HG03460 (cell line): ENCODE data around the gene ECE2.

Experiments used
- ATAC-seq: cut with Tn5 transposase; IDR thresholded peaks from one replicate; pipeline ENCODE4 v1.9.1; 2021; ENCODE audit not compliant: unreplicated experiment

The ECE2 gene

DNA sequence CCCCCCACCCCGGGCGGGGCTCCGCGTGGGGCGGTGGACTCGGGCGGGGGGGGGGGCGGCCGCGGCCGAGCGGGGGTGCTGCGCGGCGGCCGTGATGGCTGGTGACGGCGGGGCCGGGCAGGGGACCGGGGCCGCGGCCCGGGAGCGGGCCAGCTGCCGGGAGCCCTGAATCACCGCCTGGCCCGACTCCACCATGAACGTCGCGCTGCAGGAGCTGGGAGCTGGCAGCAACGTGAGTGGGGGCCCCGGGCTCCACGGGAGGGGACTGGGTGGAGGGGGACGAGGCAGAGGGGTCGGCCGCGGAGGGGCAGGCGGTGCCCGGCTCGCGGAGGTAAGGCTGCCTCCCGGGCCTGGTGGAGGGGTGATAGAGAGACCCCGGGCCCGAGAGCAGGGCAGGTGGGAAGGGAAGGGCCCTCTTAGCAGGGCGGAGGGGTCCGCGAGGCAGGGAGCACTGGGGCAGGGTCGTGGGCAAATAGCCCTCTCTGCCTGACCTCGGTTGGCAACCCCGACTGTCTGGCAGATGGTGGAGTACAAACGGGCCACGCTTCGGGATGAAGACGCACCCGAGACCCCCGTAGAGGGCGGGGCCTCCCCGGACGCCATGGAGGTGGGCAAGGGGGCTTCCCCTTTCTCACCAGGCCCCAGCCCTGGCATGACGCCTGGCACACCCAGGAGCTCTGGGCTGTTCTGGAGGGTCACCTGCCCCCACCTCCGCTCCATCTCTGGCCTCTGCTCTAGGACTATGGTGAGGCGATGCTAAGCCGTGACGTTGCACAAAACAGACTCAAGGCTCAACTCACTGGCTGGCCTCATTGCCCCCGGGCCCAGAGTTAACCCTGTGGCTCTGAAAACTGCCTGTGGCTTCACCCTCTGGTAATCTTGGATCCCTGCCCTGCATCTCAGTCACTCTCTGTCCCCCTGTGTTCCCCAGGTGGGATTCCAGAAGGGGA is at the start of gene ECE2:
ECE2 (plus strand) TSS at position 62 of the 950 bp plus-strand sequence; CDS start at position 194, 132 bp downstream.
- no peak for ATAC-seq

DNA sequence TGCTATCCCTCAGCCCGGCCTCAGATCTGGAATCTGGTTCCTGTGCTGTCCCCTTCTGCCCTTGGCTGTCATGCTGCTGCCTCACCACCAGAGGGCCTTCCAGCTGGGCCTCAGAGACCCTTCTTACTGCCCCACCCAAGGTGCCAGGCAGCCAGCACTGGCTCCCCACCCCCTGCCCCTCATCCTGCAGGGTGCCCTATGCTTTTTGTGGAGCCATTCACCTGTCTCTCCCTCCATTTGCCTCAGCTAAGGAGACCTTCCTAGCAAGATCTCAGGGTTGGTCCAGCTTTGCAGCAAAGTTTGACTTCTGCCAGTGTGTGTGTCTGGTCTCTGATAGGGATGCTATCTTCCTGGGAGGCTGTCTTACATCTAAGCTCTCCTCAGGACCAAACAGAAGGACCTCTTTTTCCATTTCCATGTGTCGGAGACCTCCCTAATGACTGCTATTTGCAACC is 48.3 kb upstream of the ECE2 start:
- no peak for ATAC-seq

GRCh38 chr3:184228376-184229137 is 47.3 kb upstream of the ECE2 start:
- ATAC-seq = no peak

DNA sequence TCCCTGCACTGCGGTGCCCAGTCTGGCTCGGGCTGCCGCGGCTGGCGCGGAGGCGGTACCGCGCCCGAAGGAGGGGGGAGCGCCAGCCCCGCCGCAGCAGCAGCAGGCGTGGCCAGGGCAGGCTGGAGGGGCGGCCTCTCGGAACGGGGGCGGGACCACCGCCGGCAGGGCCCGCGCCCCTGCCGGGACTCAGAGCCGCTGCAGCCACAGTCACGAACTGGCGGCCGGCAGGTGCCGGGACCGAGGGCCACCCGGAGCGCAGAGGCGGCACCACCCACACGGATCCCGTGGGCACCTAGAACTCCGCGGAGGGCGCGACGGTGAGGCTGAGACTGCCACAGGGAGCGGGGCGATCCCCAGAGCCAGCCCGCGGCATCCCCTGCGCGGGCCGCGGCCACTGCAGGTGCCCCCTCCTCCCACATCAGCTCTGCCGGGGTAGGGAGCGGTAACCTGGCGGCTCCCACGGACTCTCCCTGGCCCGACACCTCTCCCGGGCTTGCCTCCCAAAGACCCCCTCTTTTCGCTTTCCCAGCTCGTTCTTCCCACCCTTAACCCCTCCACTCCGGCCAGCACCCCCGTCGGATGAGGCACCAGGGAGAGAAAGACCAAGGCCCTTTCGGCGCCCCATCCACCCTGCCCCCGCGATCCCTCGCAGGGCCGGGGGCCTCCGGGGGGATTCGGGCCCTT is 46.3 kb upstream of the ECE2 start, which contains the start of gene VWA5B2:
VWA5B2 (plus strand) TSS at position 192 of the 687 bp plus-strand sequence. CDS start 944 bp downstream, outside the sequence.
- peak; percentile 66 for ATAC-seq

DNA sequence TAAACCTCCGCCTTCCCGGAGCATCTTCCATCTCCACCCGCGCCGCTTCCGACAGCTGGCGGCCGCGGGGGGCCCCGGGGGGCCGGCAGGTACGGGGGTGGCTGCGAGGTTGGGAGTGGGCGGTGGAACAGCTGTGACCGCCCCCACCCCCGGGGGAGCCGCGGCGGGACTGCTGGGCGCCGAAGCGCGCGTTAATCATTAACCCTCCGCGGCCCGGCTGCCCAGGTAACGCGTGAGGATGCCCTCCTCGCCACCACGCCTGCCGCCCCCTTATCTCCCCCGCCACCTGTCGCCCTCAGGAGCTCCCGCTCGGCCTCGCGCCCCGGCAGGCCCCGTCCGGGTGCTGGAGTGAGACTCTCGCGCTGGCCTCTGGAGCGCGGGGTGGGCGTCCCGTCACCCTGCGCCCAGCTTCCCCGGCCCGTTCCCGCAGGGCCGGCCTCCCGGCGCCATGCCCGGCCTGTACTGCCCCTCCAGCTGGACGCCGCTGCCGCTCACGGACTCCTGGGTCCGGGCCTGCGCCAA is 45.7 kb upstream of the ECE2 start:
- no peak for ATAC-seq

DNA sequence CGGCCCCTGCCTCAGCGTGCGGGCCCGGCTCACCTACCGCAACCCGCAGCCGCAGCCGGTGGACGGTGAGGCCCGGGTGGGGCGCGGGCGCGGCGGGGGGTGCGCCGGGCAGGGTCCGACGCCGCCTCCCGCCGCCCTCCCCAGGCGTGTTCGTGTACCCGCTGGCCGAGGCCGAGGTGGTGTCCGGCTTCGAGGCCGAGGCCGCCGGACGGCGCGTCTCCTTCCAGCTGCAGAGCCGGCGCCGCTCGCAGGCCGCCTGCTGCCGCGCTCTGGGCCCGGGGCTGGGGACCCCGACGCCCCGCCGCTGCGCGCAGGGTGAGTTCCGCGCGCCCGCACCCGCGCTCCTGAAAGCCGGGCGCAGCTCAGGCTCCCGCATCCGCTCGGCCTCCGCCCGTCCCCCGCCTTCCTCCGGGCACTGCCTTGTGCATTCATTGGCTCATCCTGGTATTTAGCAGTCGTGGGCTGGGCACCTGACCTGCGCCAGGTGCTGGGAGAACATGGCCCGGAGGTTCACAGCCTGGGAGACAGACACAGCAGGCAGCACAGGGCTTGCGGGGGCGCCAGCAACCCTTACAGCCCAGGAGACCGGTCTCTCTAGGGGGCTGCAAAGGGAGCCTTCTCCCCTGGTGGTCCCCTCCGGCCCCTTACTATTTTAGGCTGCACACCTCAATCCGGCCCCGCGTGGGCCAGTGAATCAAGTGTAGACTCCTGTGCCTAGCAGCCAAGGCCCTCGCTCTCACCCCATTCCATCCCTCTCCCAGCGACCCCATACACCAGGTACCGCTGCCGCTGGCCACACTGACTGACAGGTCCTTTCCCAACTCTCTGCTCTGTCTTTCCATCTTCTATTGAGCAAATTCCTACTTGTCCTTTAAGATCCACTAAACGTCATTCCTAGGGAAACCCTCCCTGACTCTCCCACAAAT is 45.0 kb upstream of the ECE2 start:
- no peak for ATAC-seq

GRCh38 chr3:184231671-184232070 is 44.2 kb upstream of the ECE2 start:
- no peak for ATAC-seq

- no peak for ATAC-seq
Measured at GRCh38 chr3:184233127-184233843, 42.5 kb upstream of the ECE2 start.

- ATAC-seq = no peak
Measured at GRCh38 chr3:184234224-184234623, 41.6 kb upstream of the ECE2 start.

DNA sequence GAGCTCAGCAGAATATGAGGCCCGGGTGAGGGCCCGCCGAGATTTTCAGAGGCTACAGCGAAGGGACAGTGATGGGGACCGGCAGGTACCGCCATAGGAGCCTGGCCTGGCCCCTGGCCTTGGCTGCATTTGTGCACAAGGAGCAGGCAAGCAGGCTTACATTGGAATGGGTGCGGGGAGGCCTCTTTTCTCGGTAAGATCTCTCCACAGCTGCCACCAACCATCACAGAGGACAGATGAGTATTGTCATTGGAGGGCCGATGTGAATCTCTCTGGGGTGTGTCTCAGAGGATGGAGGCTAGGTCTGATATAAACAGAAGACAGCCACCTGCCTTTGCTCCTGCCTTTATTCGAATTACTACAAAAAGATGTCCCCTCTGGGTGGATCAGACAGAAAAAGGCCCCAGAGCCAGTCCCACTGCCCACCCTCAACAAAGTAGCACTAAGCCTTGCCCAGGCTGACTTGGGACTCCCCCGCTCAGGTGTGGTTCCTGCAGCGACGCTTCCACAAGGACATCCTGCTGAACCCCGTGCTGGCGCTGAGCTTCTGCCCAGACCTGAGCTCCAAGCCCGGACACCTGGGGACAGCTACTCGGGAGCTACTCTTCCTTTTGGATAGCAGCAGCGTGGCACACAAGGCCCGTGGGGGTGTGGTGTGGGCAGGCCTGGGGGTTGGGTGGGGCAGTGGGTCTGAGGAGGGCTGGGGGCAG is 41.0 kb upstream of the ECE2 start:
- no peak for ATAC-seq

DNA sequence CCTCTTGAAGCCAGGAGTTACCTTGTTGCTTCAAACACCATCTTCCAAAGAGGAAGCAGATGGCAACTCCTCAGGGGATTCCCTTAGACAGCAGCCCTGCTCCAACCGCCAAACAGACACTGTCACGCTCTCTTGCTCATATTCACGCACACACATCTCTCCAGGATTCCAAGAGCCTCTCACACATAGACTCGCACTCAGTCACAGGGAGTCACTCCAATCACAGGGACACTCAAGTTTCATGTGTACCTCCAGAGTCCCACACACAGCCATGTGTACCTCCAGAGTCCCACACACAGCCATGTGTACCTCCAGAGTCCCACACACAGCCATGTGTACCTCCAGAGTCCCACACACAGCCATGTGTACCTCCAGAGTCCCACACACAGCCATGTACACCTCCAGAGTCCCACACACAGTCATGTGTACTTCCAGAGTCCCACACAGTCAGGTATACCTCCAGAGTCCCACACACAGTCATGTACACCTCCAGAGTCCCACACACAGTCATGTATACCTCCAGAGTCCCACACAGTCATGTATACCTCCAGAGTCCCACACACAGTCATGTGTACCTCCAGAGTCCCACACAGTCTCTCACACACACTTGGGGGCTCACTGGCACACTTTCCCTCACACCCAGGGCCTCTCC is 40.3 kb upstream of the ECE2 start:
- no peak for ATAC-seq

GRCh38 chr3:184236033-184236410 is 39.8 kb upstream of the ECE2 start:
- no peak for ATAC-seq

GRCh38 chr3:184236636-184237035 is 39.2 kb upstream of the ECE2 start:
- ATAC-seq = no peak

DNA sequence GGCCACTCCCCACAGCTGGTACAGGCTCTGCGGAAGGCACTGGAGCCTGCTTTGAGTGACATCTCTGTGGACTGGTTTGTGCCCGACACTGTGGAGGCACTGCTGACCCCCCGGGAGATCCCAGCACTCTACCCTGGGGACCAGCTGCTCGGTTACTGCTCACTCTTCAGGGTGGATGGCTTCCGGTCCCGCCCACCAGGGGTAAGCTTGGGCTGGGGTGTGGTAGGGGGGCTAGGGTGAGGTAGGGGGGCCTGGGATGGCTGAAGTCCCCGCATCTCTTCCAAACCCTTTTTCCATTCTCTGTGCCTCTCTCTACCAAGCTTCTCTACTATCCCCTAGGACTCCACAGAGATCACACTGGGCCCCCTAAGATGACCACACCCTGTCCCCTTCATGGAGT is 38.6 kb upstream of the ECE2 start:
- no peak for ATAC-seq

DNA sequence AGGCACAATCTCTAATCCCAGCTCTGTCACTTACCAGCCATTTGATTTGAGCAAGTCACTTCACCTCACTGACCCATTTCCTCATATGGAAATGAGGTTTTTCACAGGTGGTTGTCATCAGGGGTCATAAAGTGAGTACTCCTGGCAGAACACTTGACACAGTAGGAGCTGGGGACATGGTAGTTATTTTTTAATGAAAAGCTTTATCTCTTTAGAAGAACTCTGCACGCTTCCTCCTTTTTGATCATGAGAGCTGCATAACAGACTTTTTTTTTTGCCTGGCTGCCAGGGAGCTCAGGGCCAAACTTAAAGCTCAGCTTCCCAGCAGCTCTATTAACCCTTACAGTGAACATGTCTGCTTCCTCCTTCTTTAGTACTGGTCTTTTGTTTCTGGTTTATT is 38.0 kb upstream of the ECE2 start:
- no peak for ATAC-seq

DNA sequence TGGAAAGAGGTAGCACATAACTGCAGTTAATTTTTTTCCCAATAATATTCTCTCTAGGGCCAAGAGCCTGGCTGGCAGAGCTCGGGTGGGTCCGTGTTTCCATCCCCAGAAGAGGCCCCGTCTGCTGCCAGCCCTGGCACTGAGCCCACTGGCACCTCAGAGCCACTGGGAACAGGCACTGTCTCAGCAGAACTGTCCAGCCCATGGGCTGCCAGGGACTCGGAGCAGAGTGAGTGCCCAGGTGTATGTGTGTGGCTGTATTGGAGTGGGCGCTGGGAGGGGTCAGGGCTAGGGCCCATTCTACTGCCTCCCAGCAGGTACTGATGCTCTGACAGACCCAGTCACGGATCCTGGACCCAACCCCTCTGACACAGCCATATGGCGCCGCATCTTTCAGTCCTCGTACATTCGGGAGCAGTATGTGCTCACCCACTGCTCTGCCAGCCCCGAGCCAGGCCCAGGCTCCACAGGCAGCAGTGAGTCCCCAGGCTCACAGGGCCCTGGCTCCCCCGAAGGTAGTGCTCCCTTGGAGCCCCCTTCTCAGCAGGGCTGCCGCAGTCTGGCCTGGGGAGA is 37.5 kb upstream of the ECE2 start:
- ATAC-seq = no peak

DNA sequence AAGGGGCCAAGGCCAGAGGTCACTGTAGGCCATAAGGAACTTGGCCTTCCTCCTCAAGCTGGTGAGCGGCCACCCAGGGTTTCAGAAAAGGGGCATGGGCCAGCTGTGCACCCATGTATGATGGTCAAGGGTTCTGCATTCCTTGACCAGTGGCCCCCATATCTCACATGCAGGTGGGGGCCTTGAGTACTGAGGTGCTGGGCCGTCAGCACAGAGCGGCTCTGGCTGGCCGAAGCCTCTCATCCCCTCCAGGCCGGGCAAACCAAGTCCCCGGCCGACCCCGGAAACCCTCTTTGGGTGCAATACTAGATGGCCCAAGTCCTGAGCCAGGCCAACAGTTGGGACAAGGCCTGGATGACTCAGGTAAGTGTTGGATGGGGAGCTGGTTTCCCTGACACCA is 36.6 kb upstream of the ECE2 start:
- ATAC-seq = no peak

- ATAC-seq = no peak
Measured at GRCh38 chr3:184239708-184240107, 36.1 kb upstream of the ECE2 start.
